GM18508 (cell line): ENCODE results near the gene SASH1.
"Not testable (repeated sequence)": the region's sequence is repeated elsewhere in the genome, so short reads cannot be mapped to it uniquely, and the experiment has no call there.

Experiments used
- ATAC-seq: cut with Tn5 transposase; IDR thresholded peaks from one replicate; pipeline ENCODE4 v1.9.1; 2021; ENCODE audit warnings: moderate number of reproducible peaks; ENCODE audit not compliant: insufficient read depth, unreplicated experiment

SASH1 gene

DNA sequence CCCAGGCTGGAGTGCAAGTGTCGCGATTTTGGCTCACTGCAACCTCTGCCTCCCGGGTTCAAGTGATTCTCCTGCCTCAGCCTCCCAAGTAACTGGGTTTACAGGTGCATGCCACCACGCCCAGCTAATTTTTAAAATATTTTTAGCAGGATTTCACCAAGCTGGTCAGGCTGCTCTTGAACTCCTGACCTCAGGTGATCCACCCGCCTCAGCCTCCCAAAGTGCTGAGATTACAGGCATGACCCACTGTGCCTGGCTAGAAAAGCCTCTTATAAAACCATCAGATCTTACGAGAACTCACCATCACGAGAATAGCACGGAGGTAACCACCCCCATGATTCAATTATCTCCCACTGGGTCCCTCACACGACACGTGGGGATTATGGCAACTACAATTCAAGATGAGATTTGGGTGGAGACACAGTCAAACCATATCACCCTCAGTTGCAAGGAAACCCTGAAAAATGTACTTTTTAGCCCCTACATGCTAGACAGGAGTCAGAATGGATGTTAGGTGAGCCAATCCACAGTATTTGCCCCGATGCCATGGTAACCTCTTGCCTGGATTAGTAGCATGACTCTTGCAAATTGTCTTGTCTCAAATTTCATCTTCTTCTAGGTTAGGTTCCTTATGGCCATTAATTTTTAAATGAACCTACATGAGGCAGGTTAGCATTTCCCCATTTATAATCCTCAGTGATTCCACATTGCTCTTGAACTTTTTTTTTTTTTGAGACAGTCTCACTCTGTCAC lies 17.1 kb upstream of the SASH1 start:
- no peak for ATAC-seq

DNA sequence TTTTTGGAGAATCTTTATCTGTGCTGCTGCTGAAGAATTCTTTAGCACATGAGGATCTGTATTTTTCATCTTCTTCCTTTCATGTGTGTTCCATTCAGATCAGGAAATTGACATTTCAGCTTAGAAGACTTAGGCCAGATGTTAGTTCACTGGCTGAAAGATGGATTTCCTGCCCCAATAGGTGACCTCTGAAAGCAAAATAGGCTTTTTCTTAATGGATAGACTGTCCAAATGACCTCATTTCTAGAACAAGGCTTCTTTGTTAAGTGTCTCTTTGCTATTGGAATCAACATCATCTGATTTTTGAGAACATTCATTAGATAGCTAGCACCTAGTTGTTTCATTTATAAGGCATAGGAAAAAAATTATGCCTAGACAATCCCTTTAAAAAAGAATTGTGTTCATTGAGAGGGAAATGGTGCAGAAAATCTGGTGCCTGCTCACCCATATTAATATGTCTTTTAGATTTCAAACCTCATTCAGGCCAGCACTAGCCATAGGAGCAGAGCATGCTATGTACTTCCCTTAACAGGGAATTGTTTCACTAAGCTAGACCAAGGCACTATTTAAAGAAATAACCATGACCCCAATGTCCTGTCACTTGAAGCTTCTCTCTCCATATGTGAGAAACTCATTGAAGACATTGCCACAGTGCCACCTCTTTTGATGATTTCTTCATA lies 13.6 kb upstream of the SASH1 start:
- no peak for ATAC-seq

DNA sequence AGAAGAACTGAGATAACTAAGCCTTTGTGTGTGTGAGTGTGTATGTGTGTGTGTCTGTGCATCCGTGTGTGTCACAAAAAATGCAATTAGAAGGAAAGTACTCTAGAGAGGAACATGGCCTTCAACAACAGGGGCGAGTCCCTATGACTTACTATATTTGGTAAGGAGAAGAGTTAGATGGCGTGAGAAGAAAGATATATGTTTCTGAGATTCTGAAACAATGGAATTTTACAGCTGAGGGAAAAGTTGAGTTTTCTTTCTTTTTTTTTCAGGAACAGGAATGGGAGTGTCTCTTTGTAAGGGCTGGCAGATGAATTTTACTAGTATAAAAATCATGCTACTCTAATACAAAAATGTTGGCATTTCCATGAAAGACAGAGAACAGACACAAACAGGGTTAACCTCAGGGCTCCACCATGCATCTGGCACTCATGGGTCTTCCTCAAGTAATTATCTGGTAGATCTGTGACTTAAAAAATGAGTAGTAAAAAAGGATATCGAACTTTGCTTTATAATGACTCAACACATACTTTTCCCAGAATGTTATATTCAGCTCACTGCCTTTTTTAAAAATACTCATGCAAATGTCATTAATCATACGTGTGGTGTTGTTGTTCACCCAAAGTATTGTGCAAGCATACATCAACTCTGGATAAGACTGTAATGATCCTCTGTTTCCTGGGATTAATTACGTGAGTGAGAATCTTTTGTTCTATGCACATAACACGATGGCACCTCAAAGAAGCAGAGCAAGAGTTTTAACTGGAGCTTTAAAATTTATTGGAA lies 12.8 kb upstream of the SASH1 start:
- ATAC-seq = no peak

DNA sequence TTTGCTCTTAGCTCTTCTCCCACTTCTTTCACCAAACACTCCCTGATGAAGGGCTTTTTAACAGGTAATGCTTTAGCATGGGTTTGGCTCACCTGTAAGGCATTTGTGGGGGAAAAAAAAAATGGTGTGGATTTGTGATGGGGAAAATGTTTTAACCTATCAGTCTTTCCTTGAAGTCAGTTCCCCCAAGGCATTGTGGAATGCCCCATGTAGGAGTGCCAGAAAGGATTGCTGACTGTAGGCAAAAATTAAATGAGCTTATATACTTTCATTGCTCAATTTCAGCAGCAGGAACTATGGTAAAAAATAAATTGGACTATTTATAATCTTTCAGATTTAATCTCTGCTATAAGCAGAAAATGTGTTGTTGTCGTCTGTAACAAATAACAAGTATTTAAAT lies 10.6 kb upstream of the SASH1 start:
- ATAC-seq = no peak

DNA sequence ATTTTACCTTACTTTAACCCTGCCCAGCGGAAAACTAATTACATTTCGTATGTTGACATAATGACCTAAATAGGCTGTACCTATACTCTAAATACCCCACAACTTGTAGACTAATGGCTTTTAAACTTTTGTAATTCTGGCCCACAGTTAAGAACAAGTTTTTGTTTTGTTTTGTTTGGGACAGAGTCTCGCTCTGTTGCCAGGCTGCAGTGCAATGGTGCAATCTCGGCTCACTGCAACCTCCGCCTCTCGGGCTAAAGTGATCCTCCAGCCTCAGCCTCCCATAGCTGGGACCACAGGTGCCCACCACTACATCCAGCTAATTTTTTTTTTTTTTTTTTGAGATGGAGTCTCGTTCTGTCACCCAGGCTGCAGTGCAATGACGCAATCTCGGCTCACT lies 5.7 kb upstream of the SASH1 start:
- no peak for ATAC-seq

DNA sequence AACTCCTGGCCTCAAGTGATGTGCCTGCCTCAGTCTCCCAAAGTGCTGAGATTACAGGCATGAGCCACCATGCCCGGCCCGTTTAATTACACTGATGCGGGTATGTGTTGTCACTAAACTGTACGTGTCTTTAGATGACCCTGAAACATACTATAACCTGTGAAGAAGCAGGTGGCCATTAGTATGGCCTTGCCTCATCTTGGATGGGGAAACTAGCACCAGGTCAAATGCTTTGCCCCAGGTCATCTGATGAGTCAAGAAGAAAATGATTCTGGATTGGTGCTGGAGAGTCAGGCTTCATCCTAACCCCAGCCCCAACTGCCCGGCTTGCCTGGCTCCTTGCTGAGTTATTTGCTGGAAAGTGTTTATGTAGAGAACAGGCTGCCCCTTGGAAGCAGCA lies 2.9 kb upstream of the SASH1 start:
- no peak for ATAC-seq

DNA sequence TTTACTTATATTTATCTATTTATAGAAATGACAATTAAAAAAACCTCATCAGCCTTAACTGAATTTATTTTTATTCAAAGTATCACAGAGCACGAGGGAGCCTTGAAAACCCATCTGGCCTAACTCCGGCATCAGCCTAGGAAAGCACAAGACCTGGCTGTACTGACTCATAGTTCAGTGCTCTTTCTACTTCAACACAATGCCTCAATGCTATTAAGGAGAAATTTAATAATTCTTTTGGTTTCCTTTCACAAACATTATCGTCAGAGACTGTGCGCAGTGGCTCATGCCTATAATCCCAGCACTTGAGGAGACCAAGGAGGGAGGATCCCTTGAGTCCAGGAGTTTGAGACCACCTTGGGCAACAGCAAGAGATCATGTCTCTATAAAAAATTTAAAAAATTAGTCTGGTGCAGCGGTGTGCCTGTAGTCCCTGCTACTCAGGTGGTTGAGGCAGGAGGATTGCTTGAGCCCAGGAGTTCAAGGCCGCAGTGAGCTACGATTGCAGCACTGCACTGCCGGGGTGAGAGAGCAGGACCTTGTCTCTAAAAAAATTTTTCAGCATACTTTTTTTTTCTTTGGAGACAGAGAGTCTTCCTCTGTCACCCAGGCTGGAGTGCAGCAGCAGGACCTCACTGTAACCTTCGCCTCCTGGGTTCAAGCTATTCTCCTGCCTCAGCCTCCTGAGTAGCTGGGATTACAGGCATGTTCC lies 1.9 kb upstream of the SASH1 start:
- no peak for ATAC-seq

DNA sequence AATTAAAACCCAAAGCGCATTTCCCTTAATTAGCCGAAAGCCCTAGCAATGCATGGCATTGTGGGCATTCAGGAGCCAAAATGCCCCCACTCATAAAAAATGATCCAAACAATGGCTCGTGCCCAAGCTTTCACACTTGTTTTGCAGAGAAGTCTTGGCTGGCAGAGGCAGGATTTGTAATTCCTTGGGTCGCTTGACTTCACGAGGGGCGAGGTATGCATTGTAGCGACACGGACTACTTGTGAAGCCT lies 613 bp upstream of the SASH1 start:
- no peak for ATAC-seq

DNA sequence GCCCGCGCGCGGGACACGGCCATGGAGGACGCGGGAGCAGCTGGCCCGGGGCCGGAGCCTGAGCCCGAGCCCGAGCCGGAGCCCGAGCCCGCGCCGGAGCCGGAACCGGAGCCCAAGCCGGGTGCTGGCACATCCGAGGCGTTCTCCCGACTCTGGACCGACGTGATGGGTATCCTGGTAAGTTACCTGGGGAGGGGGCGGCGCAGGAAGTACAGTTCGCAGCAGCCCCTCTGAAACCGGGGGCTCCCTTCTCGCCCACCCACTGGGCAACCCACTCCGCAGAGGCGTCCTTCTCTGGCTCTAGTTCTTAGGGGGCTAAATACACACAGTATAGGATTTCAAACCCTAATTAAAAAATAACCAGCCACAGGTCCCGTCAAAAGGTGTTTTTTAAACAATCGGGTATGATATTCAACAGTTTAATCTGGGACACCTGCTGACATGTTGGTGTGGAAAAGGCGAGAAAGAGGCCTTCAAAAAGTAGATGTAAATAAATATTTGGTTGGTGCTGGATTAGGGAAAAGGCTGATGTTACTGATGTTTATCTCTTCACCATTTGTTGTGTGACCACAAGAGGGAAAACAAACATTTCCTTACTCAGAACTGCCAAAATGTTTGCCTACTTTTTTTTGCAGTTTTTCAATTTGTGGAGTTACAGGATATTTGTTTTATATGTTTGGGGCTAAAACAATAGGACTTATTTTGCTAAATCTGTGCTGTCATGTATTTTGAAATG lies 577 bp downstream of the SASH1 start:
- no peak for ATAC-seq

DNA sequence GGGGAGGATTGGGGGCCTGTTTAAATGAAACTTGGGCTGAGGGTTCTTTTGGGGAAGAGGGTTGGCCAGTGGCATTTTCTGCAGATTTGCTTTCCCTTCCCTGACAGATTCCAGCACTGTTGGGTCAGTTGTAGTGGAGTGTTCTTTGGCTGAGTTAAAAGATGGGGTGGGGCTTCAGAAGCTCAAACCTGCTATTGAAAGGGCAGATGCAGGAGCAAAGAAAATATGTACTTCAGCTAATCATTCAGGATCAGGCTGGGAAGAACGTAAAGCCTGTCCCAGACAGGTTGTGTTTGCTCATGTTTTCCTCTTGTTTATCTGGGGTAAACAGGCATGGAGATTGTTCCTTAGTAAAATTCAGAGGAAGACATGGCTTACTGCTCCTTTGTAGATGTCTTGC lies 2.5 kb downstream of the SASH1 start:
- ATAC-seq = no peak

DNA sequence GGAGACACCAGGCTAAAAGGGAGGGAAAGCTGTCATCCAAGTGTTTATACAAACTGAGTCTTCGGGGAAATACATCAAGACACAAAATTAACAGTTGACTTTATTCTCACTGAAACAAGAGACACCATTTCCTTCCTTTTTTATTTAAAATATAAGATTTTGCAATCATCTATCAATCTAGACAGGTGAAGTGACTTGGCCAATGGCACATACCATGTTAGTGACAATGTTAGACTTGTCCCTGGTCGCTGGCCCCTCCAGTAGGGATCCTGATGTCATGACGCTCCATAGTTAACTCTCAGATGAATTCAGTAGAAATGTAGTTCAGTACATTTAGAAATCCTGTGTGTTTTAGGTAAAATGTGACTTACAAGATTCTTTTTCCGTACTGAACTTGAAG lies 2.9 kb downstream of the SASH1 start:
- ATAC-seq = no peak

DNA sequence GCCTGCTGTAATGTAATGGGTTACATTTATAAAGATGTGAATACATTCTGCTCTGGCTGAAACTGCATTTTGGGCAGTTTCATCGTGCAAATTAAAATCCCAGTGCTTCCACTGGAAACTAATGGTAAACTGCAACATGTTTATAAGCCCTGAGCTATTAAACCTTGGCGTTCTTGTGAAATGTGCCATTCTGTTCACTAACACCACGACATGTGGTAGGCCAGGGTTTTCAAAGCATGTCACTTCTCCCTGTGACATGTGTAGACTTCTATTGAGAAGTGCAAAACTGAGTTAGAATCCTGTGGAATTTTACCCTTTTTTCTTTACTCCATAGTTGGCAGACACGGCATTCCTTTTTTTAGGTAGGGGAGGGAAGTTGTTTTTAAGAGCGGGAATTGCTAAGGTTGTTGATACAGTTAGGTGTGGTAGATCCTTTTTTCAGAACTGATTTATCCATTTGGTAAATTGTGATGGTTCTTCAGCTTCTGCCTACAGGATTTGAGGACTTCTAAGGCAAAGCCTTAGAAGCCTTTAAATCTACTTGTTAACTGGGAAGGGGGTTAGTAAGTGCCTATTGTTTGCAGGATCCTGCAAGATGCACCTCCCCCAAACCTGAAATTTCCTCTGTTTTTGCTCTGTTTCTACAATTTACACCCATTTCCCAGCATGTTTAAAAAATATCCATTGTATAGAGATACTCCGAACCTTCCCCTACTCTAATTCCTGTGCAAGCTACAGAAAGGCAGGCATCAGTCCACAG lies 4.2 kb downstream of the SASH1 start:
- ATAC-seq = no peak

DNA sequence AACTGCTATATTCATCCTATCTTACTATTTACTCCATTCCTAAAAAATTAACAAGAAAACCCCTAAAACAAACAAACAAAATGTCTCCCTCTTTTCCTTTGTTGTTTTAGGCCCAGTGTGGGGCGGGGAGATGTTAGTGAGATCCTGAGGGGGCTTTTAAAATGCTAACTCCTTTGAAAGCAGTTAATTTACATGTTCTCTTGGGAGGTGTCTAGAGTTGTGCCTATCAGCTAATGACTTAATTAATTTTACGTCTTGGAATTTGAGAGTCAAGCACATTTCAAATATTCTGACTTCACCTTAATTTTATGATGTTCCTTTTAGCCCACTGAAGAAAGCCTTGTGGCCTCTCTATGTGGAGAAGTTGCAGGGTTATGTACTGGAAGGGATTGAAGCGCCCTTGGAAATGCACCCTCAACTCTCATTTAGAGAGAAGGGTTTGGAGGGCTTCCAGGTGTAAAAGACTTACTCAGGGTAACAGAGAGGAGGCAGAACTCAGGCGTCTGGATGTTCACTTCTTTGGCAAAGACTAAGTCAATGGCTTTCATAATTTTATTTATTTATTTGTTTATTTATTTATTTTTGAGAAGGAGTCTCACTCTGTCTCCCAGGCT lies 4.9 kb downstream of the SASH1 start:
- no peak for ATAC-seq

DNA sequence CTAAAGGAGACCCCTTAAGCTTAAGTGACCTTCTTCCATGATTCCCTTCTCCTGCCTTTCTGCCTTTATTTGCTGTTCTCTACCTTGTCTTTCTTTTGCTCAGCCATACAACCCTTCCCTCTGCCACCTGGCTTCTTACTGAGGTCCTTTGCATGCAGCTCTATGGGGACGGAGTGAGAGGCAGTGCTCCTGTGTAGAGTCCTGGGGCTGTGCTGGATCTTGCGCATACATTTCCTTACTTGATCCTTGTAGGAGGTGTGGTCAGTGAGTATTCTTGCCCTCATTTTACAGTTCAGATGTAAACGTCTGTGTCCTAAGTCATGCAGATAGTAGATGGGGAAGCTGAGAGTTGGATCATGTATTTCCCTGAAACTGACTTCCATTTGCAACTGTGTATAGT lies 5.7 kb downstream of the SASH1 start:
- no peak for ATAC-seq

DNA sequence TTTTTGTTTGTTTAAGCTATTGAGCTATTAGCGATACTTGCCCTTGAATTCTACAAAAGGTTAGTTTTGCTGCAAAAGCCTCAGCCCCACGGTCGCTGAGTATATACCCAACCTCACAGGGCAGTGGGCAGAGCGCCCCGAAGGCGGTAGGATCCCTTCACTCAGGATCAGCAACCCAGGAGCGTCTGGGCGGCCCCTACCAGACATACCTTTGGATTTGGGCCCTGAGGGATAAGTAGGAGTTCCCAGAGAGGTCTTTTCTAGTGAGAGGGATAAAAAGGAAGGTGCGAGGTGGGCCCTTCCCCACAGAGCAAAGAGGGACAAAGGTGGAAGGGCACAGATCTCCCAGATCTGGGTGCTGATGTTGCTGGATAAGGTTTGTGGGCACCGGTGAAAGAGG lies 6.1 kb downstream of the SASH1 start:
- ATAC-seq = no peak

DNA sequence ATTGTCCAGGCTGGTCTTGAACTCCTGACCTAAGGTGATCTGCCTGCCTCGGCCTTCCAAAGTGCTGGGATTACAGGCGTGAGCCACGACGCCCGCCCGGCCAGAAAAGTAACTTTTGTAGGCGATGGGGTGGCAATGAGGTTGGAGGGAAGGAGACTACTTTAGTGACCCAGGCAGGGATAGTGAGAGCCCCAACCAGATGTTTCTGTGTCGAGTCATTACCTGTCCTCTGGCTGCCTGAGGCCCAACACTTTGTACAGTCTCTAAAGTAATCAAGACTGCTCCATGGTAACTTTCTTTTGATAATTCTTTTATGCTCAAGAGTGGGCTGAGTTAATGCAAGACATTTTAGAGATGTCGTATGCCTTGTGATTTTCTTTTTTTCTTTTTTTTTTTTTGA lies 6.8 kb downstream of the SASH1 start:
- no peak for ATAC-seq

DNA sequence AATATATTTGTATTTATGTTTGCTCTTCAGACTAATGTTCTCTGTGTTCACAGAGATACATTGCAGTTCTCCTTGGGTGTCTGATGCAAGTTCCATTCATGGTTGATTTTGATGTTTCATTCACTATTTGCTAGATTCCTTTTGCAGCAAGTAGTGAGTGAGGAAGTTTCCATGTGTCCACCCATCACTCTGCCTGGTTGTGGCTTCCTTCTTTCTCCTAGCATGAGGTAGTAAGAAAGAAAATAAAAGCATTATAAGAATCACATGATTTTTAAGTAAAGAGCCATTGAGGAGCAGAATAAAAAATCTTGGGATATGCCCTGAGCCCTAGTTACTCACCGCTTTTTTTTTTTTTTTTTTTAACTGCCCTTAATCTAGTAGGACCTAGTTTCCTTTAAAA lies 8.7 kb downstream of the SASH1 start:
- no peak for ATAC-seq

DNA sequence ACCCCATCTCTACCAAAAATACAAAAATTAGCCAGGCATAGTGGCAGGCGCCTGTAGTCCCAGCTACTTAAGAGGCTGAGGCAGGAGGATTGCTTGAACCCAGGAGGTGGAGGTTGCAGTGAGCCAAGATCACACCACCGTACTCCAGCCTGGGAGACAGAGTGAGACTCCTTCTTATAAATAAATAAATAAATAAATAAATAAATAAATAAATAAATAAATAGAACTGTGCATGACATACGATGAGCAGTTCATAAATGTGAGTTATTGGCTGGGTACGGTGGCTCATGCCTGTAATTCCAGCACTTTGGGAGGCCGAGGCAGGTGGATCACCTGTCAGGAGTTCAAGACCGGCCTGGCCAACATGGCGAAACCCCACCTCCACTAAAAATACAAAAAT lies 9.8 kb downstream of the SASH1 start:
- not testable (repeated sequence) for ATAC-seq

DNA sequence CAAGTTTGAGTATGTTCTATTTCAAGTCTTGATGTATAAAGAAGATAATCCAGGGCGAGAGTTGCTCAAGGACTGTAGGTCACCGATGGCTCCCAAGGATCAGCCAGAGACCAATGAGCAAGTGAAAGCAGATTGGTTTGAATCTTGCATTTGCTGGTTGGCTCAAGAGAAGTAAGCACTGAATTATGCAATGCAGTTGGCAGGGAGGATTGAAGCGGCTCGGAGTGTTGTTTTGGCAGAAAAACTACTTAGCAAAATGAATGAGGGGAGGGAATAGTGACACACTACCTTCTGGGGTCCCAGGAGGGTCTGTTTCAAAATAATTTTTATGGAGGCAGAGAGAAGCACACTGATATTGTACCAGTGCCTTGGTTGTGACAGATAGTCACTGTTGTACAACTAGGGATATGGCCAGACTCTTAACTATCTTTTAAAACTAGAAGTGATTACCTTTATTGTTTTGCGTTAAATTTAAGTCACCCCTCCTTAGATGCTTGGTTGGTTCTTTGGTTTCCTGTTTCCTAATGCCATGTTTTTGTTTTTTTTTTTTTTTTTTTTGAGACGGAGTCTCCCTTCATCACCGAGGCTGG lies 15.7 kb downstream of the SASH1 start:
- no peak for ATAC-seq
